ENCODE data around the gene CDKN1A. TPM values are rescaled to one million over a fixed set of nuclear protein-coding genes. Genes with fewer than 3 reads are reported as not detected.

CDKN1A gene
- total RNA-seq, 1 experiment from 2014 or later, result 17.4 TPM

DNA sequence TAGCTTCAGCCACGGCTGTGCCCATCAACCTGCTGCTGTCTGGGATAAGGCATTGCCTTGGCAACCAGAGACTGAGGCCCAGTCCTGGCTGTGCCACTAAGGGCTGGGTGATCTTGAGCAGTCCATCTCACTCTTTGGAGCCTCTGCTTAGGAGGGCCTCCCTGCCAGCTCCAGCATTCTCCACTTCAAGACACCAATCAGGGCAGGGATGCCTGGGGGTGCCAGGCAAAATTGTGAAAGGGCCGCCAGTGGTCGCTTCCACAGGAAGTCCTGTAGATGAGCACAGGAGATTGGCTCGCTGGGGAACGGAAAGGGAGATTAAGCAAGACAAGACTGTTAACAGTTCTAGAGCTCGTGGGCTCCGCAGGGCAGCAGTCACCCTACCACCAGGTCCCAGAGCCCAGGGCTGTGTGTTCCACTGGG is 19.0 kb downstream of the CDKN1A start, which contains the start of gene RAB44:
Gene RAB44 (plus strand): TSS at position 346 of the 423 bp plus-strand sequence. CDS start 6,410 bp downstream, outside the sequence.
- no peak within 1 kb of the TSS for H4K8ac ChIP-seq (replicated peaks; ENCODE audit: insufficient read length, low read depth, low read length)
- no peak within 1 kb of the TSS; the same call in 1 of the 2 replicates for H3K14ac ChIP-seq (ENCODE audit: insufficient read depth, low read length)
- Mint-ChIP-seq H3K27ac (no peak within 1 kb of the TSS), H3K36me3 (ENCODE audit: insufficient read depth in 1 of 3, low read depth in 3 of 3) (no peaks in the 10 kb centered on the region), H3K4me1 (peaks cover 0 to 4% of the 10 kb centered on the region in 2 experiments; a peak in 1 of 4 replicates), H3K9me3 (no peaks in the 10 kb centered on the region), H3K27me3 (ENCODE audit: low read depth) (peaks cover 3% of the 10 kb centered on the region; the same call in 1 of the 2 replicates), H3K4me3 (no peak within 1 kb of the TSS; a peak in 1 of 5 replicates)
- no peaks in the 10 kb centered on the region for H3K23me2 ChIP-seq (ENCODE audit: insufficient read length, low read depth, low read length, poor library complexity, severe bottlenecking)
- H3K27ac ChIP-seq (ENCODE audit: insufficient read length, low read depth, low read length), result no peak within 1 kb of the TSS
- no peak within 1 kb of the TSS for H3T11ph ChIP-seq (ENCODE audit: low read length)
- no peak within 1 kb of the TSS for H3K56ac ChIP-seq (ENCODE audit: insufficient read length, low read depth, low read length)
- no peak within 1 kb of the TSS for H3K4ac ChIP-seq (ENCODE audit: low read depth, low read length)
- H3K79me2 ChIP-seq (ENCODE audit: insufficient read depth, low read length), result no peaks in the 10 kb centered on the region
- no peak within 1 kb of the TSS for H2BK5ac ChIP-seq (ENCODE audit: insufficient read length, low read length)
- no peak within 1 kb of the TSS for H3K4me2 ChIP-seq (ENCODE audit: insufficient read depth, insufficient read length, low read length)
- H3K79me1 ChIP-seq (ENCODE audit: insufficient read depth, low read depth, low read length, poor library complexity, severe bottlenecking), result no peaks in the 10 kb centered on the region
- H4K5ac ChIP-seq (ENCODE audit: insufficient read length, low read depth, low read length), result no peak within 1 kb of the TSS
- no peak within 1 kb of the TSS for H3K23ac ChIP-seq (ENCODE audit: insufficient read length, low read depth, low read length)
- no peak within 1 kb of the TSS for H3K9ac ChIP-seq (ENCODE audit: extremely low read depth, insufficient read length, low read length)
- H2AK5ac ChIP-seq (ENCODE audit: insufficient read length, low read length), result no peak within 1 kb of the TSS
- H4K20me1 ChIP-seq (ENCODE audit: control insufficient read depth, insufficient read depth, insufficient read length), result no peaks in the 10 kb centered on the region
- peak; percentile 18 for DNase-seq
- H3K4me1 ChIP-seq (ENCODE audit: insufficient read depth, low read length), result no peaks in the 10 kb centered on the region
- H2BK120ac ChIP-seq (ENCODE audit: low read depth, low read length, poor library complexity, severe bottlenecking), result no peak within 1 kb of the TSS
- no peak within 1 kb of the TSS for H2BK12ac ChIP-seq (ENCODE audit: insufficient read length, low read depth, low read length)
- no peak within 1 kb of the TSS for H2BK15ac ChIP-seq (ENCODE audit: low read depth, low read length)
- WGBS (ENCODE audit: extremely low coverage, insufficient read length, low lambda C conversion rate), result no CpG with 5 or more reads among the region's 7 CpGs
- no peaks in the 10 kb centered on the region for H3K27me3 ChIP-seq (ENCODE audit: insufficient read depth, low read length)
- no peak within 1 kb of the TSS for H3K18ac ChIP-seq (ENCODE audit: insufficient read length, low read depth, low read length)
- no peak within 1 kb of the TSS for H4K91ac ChIP-seq (ENCODE audit: insufficient read length, low read depth, low read length)
- H3K9me3 ChIP-seq (ENCODE audit: control insufficient read depth, low read depth, low read length), result no peaks in the 10 kb centered on the region
- H2AFZ ChIP-seq (ENCODE audit: low read length), result no peak within 1 kb of the TSS
- H2BK20ac ChIP-seq (ENCODE audit: low read depth, low read length, poor library complexity, severe bottlenecking), result no peak within 1 kb of the TSS
- TF ChIP-seq, protein P1, sequence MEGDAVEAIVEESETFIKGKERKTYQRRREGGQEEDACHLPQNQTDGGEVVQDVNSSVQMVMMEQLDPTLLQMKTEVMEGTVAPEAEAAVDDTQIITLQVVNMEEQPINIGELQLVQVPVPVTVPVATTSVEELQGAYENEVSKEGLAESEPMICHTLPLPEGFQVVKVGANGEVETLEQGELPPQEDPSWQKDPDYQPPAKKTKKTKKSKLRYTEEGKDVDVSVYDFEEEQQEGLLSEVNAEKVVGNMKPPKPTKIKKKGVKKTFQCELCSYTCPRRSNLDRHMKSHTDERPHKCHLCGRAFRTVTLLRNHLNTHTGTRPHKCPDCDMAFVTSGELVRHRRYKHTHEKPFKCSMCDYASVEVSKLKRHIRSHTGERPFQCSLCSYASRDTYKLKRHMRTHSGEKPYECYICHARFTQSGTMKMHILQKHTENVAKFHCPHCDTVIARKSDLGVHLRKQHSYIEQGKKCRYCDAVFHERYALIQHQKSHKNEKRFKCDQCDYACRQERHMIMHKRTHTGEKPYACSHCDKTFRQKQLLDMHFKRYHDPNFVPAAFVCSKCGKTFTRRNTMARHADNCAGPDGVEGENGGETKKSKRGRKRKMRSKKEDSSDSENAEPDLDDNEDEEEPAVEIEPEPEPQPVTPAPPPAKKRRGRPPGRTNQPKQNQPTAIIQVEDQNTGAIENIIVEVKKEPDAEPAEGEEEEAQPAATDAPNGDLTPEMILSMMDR (conservative IDR thresholded peaks at IDR 0.05), result no peak

Data from H9 (cell line).